ENCODE measurements around the gene IGF1R.

Gene IGF1R

DNA sequence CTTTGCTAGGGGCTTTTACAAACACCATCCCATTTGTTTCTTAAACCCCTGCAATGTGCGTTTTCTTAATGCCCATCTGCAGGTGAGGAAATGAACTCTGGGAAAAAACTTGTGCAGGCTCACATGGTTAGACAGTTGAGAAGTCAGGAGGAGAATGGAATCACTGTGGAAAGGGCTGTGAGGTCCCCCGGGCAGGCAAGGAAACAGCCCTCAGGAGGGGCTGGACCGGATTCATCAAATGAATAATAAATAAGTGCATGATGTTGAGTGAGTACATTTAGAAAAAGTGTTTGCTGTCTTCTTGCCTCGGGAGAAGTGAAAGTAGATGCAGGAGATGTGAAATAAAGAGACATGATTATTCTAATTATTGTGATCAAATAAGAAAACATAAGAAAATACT lies 282.7 kb downstream of the IGF1R start:
- H3K27ac ChIP-seq (ENCODE audit: low read depth, low read length) = no peak overlapping the region
- H3K79me2 ChIP-seq (ENCODE audit: control insufficient read depth, insufficient read depth, low read length, unreplicated experiment) = no peaks in the 10 kb centered on the region
- no peaks in the 10 kb centered on the region for H3K4me1 ChIP-seq (ENCODE audit: control insufficient read depth, insufficient read depth, low read length, unreplicated experiment)
- H3K4me3 ChIP-seq (ENCODE audit: low read depth, low read length) = no peak overlapping the region
- H3K27me3 ChIP-seq (ENCODE audit: insufficient read depth, low read length) = no peaks in the 10 kb centered on the region
- H2AFZ ChIP-seq (ENCODE audit: low read length, unreplicated experiment) = no peak overlapping the region
- H3K36me3 ChIP-seq (ENCODE audit: insufficient read depth, low read length) = peaks cover 7% of the 10 kb centered on the region

DNA sequence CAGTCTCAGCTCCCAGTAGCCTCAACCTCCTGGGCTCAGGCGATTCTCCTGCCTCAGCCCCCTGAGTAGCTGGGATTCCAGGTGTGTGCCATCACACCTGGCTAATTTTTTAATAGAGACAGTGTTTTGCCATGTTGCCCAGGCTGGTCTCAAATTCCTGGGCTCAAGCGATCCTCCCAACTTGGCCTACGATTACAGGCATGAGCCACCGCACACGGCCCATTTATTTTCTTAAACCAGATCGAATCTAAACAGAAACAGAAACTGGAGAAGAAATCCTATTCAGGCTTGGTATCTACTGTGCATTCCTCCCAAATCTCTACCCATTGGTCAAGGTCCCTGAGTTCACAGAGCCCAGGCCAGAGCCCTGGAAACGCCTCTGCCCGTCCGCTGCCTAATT lies 285.1 kb downstream of the IGF1R start:
- H3K36me3 ChIP-seq (ENCODE audit: insufficient read depth, low read length) = peaks cover 13% of the 10 kb centered on the region

DNA sequence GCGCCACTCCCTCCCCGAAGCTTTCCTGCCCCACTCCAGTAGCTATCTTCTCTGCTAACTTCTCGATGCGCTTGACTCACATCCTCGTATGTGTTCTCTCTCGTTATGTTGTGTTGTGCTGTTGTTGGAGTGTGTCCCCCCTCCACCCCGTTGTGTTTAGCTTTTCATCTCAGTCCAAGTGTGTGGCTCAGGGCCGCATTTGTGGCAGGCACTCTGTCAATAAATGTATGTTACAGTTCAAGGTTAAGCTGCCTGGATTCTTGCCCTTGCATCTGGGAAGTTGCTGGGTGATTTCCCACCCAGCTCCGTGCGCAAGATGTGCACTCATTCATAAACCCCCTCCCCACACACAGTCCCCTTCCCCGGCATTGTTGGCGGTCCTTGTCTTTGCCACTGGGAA lies 287.4 kb downstream of the IGF1R start:
- no peak overlapping the region for H2AFZ ChIP-seq (ENCODE audit: low read length, unreplicated experiment)
- H3K4me1 ChIP-seq (ENCODE audit: control insufficient read depth, insufficient read depth, low read length, unreplicated experiment) = no peaks in the 10 kb centered on the region
- H3K4me3 ChIP-seq (ENCODE audit: low read depth, low read length) = no peak overlapping the region
- no peak overlapping the region for H3K27ac ChIP-seq (ENCODE audit: low read depth, low read length)
- H3K79me2 ChIP-seq (ENCODE audit: control insufficient read depth, insufficient read depth, low read length, unreplicated experiment) = no peaks in the 10 kb centered on the region
- peaks cover 15% of the 10 kb centered on the region for H3K36me3 ChIP-seq (ENCODE audit: insufficient read depth, low read length)
- H3K27me3 ChIP-seq (ENCODE audit: insufficient read depth, low read length) = no peaks in the 10 kb centered on the region

More for the DNA sequence above, 285.1 kb downstream of the IGF1R start:
- Histone ChIP-seq H3K79me2 (ENCODE audit: control insufficient read depth, insufficient read depth, low read length, unreplicated experiment) (no peaks in the 10 kb centered on the region), H3K4me1 (ENCODE audit: control insufficient read depth, insufficient read depth, low read length, unreplicated experiment) (no peaks in the 10 kb centered on the region), H3K27me3 (ENCODE audit: insufficient read depth, low read length) (no peaks in the 10 kb centered on the region), H3K4me3 (ENCODE audit: low read depth, low read length) (no peak overlapping the region), H2AFZ (ENCODE audit: low read length, unreplicated experiment) (no peak overlapping the region), H3K27ac (ENCODE audit: low read depth, low read length) (no peak overlapping the region)

DNA sequence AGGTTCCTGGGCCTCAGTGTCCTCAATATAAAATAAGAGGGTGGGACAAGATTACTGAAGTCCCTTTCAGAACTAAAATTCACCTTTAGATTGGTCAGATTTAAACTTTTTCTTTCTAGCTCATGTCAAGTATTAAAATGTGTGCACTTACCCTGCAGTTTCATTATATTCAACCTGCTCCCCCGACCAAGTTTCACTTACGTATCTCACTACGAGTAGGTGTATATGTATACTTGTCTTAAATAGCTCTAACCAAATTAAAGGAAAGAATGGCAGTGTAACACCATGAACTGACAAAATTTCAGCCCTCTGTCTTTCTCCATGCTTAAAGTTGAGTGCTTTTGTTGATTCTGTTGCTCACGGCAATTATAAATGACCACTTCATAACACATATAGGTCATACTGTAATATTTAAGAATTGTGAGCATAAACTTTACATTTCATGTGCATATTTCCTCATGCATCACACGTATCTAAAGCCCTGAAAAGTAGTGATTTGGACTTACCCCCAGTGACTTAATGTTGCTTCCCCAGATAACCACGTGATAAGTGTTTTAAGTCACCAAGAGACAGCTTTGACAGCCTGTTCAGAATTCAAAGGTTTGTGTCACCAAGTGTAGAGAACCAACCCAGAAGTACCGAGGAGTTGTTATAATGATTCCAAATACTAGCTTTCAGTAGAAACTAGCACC lies 289.2 kb downstream of the IGF1R start:
- H3K36me3 ChIP-seq (ENCODE audit: insufficient read depth, low read length) = peaks cover 18% of the 10 kb centered on the region
- H3K4me3 ChIP-seq (ENCODE audit: low read depth, low read length) = no peak overlapping the region
- no peaks in the 10 kb centered on the region for H3K27me3 ChIP-seq (ENCODE audit: insufficient read depth, low read length)
- no peaks in the 10 kb centered on the region for H3K79me2 ChIP-seq (ENCODE audit: control insufficient read depth, insufficient read depth, low read length, unreplicated experiment)
- H2AFZ ChIP-seq (ENCODE audit: low read length, unreplicated experiment) = no peak overlapping the region
- H3K27ac ChIP-seq (ENCODE audit: low read depth, low read length) = no peak overlapping the region
- H3K4me1 ChIP-seq (ENCODE audit: control insufficient read depth, insufficient read depth, low read length, unreplicated experiment) = no peaks in the 10 kb centered on the region

DNA sequence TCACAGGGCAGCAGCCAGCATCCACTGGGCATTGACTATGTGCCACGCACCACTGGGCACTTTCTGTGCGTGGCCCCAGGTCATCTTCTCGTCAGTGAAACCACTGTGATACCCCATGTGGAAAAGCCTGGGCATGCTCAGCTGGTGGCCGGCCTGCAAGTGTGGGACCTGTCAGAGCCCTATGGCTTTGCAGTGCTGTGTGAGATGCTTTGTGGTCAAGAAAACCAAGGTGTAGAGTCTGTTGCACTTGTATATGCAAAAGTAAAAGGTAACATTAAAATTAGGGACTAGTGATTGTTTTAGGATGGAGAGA lies 289.7 kb downstream of the IGF1R start:
- no peak overlapping the region for H2AFZ ChIP-seq (ENCODE audit: low read length, unreplicated experiment)
- H3K27me3 ChIP-seq (ENCODE audit: insufficient read depth, low read length) = no peaks in the 10 kb centered on the region
- no peak overlapping the region for H3K27ac ChIP-seq (ENCODE audit: low read depth, low read length)
- H3K79me2 ChIP-seq (ENCODE audit: control insufficient read depth, insufficient read depth, low read length, unreplicated experiment) = no peaks in the 10 kb centered on the region
- H3K36me3 ChIP-seq (ENCODE audit: insufficient read depth, low read length) = peaks cover 18% of the 10 kb centered on the region
- H3K4me3 ChIP-seq (ENCODE audit: low read depth, low read length) = no peak overlapping the region
- no peaks in the 10 kb centered on the region for H3K4me1 ChIP-seq (ENCODE audit: control insufficient read depth, insufficient read depth, low read length, unreplicated experiment)

DNA sequence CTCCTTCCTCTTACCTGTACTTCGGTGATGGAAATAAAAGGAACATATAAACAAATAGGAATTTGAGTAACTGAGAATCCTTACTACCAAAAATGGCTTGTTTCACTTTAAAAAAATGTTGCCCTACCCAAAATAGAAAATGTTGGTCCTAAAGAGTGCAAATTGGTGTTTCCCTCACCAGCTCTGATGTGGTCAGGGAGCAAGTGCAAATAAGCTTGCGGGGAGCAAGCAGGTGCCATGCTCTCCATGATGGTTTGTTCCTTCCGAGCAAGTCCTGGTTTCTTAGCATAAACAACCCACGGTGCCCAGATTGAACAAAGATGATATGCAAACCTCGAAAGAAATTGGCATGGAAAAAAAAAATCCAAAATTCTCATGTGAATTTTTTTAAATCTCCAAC lies 290.5 kb downstream of the IGF1R start:
- no peaks in the 10 kb centered on the region for H3K4me1 ChIP-seq (ENCODE audit: control insufficient read depth, insufficient read depth, low read length, unreplicated experiment)
- peaks cover 18% of the 10 kb centered on the region for H3K36me3 ChIP-seq (ENCODE audit: insufficient read depth, low read length)
- H3K79me2 ChIP-seq (ENCODE audit: control insufficient read depth, insufficient read depth, low read length, unreplicated experiment) = no peaks in the 10 kb centered on the region
- no peak overlapping the region for H3K4me3 ChIP-seq (ENCODE audit: low read depth, low read length)
- H3K27me3 ChIP-seq (ENCODE audit: insufficient read depth, low read length) = no peaks in the 10 kb centered on the region
- H3K27ac ChIP-seq (ENCODE audit: low read depth, low read length) = no peak overlapping the region
- H2AFZ ChIP-seq (ENCODE audit: low read length, unreplicated experiment) = no peak overlapping the region

DNA sequence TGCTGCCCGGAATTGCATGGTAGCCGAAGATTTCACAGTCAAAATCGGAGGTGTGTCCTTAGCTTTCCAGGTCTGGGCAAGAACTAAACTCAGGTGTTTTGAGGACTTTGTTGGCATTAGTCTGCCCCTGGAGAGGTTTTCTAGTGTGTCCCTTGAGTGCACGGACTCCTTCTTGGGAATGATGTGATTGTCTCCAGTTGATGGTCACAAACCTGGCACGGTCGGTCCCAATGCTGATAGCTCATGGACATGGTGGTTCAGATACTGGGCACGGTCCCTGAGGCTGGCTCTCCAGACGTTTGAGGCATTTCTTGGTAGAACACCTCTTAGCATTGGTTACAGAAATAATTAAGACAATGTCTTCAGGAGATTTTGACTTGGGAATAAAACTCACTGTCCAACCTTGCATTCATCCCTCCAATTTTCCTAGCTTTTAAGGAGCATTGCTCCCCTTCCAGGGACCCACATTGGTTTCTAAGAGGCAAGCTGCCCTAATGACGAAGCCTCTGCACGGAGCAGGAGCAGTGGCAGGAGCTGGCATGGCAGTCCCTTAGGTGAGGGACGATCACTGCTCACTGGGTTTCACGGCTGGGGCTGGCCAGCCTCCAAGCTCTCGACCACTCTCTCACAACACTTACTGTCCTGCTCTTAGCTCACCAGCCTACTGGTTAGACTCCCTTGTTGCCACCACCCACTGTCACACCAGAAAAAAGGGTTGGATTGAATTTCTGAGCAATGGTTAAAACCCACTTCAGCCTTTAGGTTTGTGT lies 291.2 kb downstream of the IGF1R start:
- H3K79me2 ChIP-seq (ENCODE audit: control insufficient read depth, insufficient read depth, low read length, unreplicated experiment) = no peaks in the 10 kb centered on the region
- no peak overlapping the region for H2AFZ ChIP-seq (ENCODE audit: low read length, unreplicated experiment)
- no peak overlapping the region for H3K27ac ChIP-seq (ENCODE audit: low read depth, low read length)
- no peak overlapping the region for H3K4me3 ChIP-seq (ENCODE audit: low read depth, low read length)
- peaks cover 14% of the 10 kb centered on the region for H3K36me3 ChIP-seq (ENCODE audit: insufficient read depth, low read length)
- H3K27me3 ChIP-seq (ENCODE audit: insufficient read depth, low read length) = no peaks in the 10 kb centered on the region
- no peaks in the 10 kb centered on the region for H3K4me1 ChIP-seq (ENCODE audit: control insufficient read depth, insufficient read depth, low read length, unreplicated experiment)

DNA sequence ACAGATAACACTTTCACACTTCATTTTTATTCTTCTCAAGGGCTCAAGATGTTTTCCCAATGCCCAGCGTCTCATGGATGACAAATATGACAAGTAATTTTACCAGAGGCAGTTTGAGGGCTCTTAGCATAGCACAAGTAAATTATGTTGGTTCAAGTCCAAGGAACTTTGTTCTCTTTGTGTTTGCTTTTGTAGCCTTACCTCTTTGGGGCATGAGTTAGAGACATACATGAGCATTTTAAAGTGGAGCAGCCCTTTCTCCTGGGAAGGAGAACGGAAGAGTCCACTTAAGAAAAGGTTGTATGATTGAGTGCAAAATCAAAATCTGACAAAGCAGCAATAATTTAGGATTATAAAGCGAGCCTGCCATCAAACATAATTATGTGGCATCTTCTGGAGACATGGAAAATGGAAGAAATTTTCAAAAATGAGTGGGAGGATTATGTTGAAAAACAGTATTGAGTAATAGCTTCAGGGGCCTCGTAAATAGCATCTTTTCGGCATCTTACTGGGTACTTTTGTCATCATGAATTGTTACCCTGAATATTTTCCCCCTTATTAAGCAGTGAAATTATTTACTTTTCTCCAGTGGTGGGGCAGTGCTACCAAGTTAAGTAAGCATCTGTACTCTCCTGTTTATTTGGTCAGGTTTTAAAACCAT lies 293.4 kb downstream of the IGF1R start:
- no peaks in the 10 kb centered on the region for H3K4me1 ChIP-seq (ENCODE audit: control insufficient read depth, insufficient read depth, low read length, unreplicated experiment)
- no peak overlapping the region for H3K27ac ChIP-seq (ENCODE audit: low read depth, low read length)
- no peaks in the 10 kb centered on the region for H3K79me2 ChIP-seq (ENCODE audit: control insufficient read depth, insufficient read depth, low read length, unreplicated experiment)
- H2AFZ ChIP-seq (ENCODE audit: low read length, unreplicated experiment) = no peak overlapping the region
- H3K36me3 ChIP-seq (ENCODE audit: insufficient read depth, low read length) = peaks cover 11% of the 10 kb centered on the region; the same call in 1 of the 2 replicates
- no peaks in the 10 kb centered on the region for H3K27me3 ChIP-seq (ENCODE audit: insufficient read depth, low read length)
- no peak overlapping the region for H3K4me3 ChIP-seq (ENCODE audit: low read depth, low read length)

DNA sequence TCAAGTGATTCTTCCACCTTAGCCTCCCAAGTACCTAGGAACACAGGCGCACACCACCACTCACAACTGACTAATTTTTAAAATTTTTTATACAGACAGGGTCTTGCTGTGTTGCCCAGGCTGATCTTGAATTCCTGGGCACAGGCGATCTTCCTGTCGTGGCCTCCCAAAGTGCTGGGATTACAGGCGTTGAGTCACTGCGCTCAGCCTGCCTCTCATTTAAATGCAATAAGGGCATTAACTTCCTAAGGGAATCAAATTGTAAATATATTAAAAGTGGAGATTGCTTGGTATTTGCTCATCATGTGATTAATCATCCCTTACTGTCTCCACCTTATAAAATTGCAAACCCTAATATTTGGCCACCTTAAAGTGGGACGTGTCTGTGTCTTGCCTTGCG lies 294.1 kb downstream of the IGF1R start:
- H3K27ac ChIP-seq (ENCODE audit: low read depth, low read length) = no peak overlapping the region
- H3K4me1 ChIP-seq (ENCODE audit: control insufficient read depth, insufficient read depth, low read length, unreplicated experiment) = no peaks in the 10 kb centered on the region
- no peaks in the 10 kb centered on the region for H3K79me2 ChIP-seq (ENCODE audit: control insufficient read depth, insufficient read depth, low read length, unreplicated experiment)
- H2AFZ ChIP-seq (ENCODE audit: low read length, unreplicated experiment) = no peak overlapping the region
- no peak overlapping the region for H3K4me3 ChIP-seq (ENCODE audit: low read depth, low read length)
- H3K27me3 ChIP-seq (ENCODE audit: insufficient read depth, low read length) = no peaks in the 10 kb centered on the region
- H3K36me3 ChIP-seq (ENCODE audit: insufficient read depth, low read length) = peaks cover 11% of the 10 kb centered on the region; the same call in 1 of the 2 replicates

DNA sequence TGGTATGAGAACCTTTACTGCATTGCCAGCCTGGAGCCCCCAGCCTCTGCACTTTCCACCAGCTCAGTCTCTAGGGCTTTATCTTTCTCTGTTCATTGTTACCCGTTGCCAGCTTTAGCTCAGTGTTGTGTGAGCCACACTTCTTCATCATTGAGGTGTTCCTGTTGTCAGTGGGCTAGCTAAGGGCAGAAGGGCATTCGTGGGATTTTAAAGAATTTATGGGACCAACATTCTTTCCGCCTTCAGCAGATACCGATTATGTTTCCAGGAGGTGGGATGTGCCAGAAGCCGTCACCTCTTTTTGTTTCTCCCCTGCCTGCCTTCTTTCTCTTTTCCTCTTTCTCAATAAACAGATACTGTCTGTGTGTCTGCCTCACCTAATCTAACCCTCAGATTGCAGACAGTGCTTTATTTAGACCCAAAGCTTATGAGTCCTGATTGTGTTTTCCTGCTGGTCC lies 294.7 kb downstream of the IGF1R start:
- Histone ChIP-seq H3K27me3 (ENCODE audit: insufficient read depth, low read length) (no peaks in the 10 kb centered on the region), H3K4me1 (ENCODE audit: control insufficient read depth, insufficient read depth, low read length, unreplicated experiment) (no peaks in the 10 kb centered on the region), H3K4me3 (ENCODE audit: low read depth, low read length) (no peak overlapping the region), H3K27ac (ENCODE audit: low read depth, low read length) (no peak overlapping the region), H3K79me2 (ENCODE audit: control insufficient read depth, insufficient read depth, low read length, unreplicated experiment) (no peaks in the 10 kb centered on the region), H3K36me3 (ENCODE audit: insufficient read depth, low read length) (peaks cover 5% of the 10 kb centered on the region; the same call in 1 of the 2 replicates), H2AFZ (ENCODE audit: low read length, unreplicated experiment) (no peak overlapping the region)
